GM18909 (cell line): ENCODE data around the gene COX20.

Experiments
- ATAC-seq: cut with Tn5 transposase; IDR thresholded peaks from one replicate; pipeline ENCODE4 v1.9.1; 2021; ENCODE audit warnings: mild to moderate bottlenecking; ENCODE audit not compliant: unreplicated experiment, poor library complexity

COX20 gene

DNA sequence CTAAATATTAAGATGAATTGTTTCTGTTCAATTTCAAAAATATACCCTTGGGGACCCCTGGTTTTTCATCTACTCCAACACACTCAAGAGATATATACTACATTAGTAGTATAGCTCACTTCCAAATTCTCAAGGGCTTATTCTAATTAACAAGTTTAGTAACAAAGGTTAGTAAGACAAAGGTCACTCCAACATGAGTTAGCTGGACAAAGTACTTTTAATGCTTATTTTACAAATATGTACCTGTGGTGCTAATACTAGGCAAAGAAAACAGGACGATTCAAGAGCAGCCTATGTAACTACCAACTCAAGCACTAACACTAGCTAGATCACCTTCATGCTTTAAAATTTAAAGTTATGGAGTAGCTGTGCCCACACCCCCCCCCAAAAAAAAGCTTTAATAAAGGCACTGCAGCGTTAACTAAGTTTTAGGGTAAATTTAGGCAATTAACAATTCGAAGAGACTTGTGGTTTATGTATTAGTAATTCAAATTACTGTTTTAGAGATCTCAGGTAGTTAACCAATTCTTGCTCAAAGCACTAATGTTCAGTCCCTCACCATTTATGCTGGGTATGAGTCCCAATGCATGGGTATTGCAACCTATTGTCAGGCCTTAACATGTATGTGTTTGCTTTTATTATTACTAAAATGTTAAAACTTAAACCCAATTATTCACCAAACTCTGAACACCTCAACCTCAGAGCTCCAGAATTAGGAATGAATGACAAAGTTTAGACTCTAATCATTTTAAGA, 14.8 kb downstream of the COX20 start:
- ATAC-seq: no peak

DNA sequence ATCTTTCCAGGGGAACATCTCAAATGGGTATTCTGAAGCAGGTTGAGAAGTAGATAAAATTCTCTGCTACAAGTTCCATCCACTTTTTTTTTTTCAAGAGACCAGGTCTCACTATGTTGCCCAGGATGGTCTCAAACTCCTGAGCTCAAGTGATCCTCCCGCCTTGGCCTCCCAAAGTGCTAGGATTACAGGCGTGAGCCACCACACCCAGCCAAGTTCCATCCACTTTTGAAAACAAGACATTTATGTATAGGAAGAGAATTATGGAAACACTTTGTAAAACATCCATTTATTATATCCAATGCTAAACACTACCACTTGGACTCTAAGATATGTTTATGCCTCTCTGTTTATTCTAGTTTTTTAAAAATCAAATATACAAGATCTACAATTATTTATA, 15.4 kb downstream of the COX20 start:
- no peak for ATAC-seq

- no peak for ATAC-seq
These were observed 16.2 kb downstream of the COX20 start for GRCh38 chr1:244851546-244852231.

GRCh38 chr1:244852694-244853093, 17.2 kb downstream of the COX20 start:
- ATAC-seq: no peak

GRCh38 chr1:244854166-244854565, 18.7 kb downstream of the COX20 start:
- ATAC-seq: no peak

DNA sequence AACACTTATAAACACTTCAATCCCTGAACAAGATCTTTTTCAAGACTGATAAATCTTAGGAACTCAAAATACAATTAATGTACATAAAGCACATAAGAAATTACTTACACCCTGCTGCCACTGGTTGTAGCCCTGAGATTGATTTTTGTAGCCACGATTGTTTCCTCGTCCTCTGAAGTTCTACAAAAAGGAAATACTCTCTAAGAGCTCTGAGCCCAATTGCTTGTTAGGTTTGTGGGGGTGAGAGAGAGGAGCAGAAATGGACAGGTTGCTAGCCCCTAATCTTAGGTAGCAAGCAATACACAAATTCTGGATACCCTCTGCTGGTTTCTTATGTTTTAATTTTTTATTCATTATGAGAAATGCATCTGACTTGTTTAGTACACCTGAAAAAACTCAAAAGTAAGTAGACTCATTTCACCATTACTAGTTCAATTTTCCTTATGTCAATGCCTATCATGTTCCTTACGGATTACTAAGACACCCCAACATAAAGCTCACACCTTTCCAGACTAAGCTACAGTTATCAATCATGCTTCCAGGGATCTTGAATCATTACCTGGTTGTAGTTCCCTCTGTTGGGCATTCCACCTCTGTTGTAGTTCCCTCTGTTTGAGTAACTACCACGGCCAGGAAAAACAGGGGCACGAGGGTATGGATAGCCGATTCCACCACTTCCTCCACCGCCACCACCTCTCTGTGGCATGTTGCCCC, 19.6 kb downstream of the COX20 start:
- ATAC-seq: no peak

DNA sequence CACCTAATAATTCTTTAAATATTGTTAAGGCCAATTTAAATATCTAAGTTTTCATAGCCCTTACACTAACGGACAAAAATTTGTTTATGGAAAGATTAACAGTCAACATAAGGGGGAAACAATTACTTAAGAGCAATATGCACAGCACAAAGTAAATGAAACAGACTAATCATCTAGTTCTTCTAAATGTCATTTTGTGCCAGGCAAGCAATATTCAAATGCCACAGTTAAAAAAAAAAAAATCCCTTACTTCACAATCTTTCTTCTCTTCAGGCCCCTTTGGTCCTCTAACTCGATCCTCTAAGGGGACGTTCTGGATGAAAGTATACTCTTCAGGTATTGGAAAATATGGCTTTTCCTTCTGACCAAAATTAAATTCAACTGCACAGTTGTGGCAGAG, 22.3 kb downstream of the COX20 start:
- no peak for ATAC-seq

GRCh38 chr1:244858357-244858756, 22.9 kb downstream of the COX20 start:
- ATAC-seq: no peak

DNA sequence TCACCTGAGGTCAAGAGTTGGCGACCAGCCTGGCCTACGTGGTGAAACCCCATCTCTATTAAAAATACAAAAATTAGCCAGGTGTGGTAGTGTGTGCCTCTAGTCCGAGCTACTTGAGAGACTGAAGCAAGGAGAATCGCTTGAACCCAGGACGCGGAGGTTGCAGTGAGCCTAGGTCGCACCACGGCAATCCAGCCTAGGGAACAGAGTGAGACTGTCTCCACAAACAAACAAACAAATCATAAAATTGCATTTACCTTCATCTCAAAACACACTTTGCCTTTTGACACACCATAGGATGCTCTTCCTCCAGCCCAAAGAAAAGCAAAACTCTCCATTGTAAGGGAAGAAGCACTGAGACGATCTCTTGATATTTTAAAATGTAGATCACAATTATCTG, 24.6 kb downstream of the COX20 start:
- ATAC-seq: no peak

DNA sequence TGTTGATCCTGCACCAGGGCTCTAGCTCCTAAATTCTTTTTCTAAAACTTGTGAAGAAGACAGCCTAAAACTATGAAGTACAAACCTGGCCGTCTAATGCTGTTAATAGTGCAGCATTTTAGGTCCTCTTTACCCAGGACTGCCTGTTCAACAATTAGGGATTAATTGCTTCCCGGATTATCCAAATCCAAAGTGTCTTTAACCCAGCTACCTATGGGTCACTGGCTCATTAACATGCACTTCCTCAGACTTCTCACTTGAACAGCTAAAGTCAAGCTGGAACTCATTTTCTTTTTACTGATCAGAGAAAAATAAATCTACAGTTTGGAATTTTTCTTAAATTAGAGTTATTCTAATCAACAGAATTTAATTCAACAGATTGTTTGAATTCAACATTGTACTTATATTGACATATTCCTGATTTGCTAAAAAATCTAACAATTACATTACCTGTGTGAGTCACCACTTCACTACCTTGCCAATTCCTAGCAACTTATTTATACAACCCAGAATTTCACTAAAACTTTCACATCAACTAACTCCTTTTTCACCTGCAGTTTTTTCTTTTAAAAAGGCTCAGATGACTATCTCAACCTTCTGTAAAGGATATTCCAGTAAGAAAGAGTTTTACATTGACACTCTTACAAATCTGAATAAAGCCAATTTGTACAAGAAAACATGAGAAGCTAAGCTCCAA, 25.6 kb downstream of the COX20 start:
- ATAC-seq: no peak

- no peak for ATAC-seq
These were observed 26.2 kb downstream of the COX20 start for GRCh38 chr1:244861683-244862082.

DNA sequence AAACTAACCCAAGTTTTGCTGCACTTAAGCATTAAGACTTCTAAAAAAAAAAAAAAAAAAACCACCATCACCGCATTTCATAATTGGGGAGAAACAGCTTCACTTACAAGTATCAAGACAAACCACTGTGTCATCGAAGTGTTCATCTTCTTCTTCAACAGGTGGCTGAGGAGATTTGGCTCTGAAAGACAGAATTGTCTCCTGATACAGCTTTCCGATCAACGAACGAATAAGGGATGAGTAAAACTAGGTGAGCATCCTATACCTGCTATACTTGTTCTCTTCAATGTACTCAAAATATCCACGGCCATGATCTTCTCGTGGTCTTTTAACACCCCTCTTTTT, 26.9 kb downstream of the COX20 start:
- ATAC-seq: no peak

GRCh38 chr1:244862699-244863490, 27.4 kb downstream of the COX20 start:
- peak; percentile 67 for ATAC-seq

GRCh38 chr1:244863491-244864252, 28.2 kb downstream of the COX20 start:
- ATAC-seq: peak; percentile 13

DNA sequence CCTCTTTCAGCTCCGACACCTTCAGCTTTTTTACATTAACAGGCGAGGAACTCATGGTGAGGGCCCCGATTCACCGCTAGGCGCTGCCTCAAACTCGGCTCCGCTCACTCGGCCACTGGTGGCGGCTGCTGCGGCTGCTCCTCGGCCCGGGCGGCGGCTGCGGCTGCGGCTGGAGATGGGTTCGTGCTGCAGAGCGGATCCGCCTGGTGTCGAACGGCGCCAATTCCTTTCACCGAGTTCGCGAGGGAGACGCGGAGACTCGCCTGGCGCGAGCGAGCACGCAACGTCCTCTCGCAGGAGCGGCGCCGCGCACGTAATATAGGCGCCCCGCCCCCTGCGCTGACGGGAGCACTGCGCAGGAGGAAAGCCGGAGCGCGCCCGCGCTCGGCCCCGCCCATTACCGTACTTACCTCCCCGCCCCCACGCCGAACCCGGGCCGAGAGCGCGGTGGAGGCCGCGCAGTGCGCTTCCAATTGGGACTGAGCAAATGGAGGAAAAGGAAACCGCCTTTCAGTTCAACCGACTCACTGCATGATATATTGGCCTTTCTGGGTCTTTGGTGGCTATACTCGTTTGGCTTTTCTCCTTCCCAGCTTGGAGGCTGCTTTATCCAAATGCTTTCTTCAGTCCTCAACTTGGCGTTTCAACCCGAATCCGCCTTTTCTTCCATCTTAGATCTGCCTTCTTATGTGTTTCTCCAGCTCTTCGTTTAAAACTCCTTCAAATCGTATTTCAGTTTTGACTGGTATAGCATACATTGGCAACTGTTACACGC, 29.0 kb downstream of the COX20 start, which contains the start of gene HNRNPU:
Gene HNRNPU (minus strand): TSS at position 291 of the 775 bp plus-strand sequence. CDS start 236 bp downstream, at position 55.
- peak; percentile 69 for ATAC-seq

DNA sequence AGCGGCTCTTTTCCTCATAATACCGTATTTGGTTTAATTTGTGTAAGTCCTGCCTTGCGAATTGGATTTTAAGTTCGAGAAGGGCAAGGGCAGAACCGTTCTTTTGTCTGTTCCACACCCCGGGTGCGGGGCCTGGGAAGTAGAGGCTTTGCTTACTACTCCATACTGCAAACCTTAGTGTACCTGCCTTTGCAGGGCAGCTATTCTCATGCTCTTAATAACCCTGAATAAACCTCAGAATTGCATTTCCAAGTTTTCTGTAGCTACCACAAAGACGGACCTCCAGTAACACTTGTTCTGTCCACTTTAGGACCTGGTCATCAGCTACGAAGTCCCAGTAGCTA, 29.5 kb downstream of the COX20 start:
- no peak for ATAC-seq

DNA sequence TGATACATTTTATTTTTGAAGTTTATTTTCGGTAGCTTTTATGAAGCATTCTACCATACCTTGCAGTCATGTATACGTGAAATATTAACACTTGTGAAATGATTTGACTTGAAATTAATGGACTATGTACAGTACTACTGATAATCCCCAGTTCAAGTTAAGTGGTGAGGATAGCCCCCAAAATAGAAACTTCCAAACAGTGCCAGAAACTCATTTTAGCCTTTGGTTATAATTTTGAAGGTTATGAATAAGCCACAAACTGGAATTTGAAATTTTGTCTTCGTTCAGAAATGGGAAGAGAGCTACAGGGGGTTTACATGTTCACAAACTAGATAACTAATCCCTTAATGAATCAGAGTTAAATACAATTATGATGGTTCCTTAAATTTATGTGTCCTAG, 30.4 kb downstream of the COX20 start:
- ATAC-seq: no peak

DNA sequence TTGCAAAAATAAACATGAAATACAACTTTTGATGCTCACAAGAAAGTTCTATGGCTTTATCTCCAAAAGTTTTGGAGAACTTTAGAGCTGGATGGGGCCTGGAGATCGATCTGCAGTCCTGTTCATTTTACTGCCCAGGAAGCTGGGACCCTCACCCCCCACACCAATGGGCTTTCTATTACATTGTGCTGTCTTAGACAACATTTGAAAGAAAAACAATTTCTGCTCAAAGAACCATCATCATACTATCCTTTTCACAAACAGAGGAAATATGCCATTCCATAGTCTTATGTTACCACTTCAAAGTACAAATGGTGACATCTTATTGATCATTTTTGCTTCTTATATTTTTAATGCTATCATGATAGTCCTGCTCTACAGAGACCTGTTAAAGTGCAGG, 30.9 kb downstream of the COX20 start:
- no peak for ATAC-seq
